GM18526 (cell line): Measurements from ENCODE around the gene EXOC4.

Experiments used
- POLR2A ChIP-seq: IDR thresholded peaks from 3 replicates; pipeline ENCODE4 v1.6.1; 2011; ENCODE audit not compliant: insufficient read length; ENCODE audit errors: extremely low read depth

EXOC4 gene

GRCh38 chr7:134046594-134047128, 793.8 kb downstream of the EXOC4 start:
- TF ChIP-seq POLR2A, result no peak

GRCh38 chr7:134047675-134048074, 794.8 kb downstream of the EXOC4 start:
- TF ChIP-seq POLR2A, result no peak

GRCh38 chr7:134048166-134048565, 795.3 kb downstream of the EXOC4 start:
- no peak for TF ChIP-seq POLR2A

GRCh38 chr7:134051020-134051419, 798.1 kb downstream of the EXOC4 start:
- TF ChIP-seq POLR2A, result no peak

GRCh38 chr7:134056816-134057215, 803.9 kb downstream of the EXOC4 start:
- no peak for TF ChIP-seq POLR2A

- no peak for TF ChIP-seq POLR2A
Measured at GRCh38 chr7:134058521-134058920, 805.6 kb downstream of the EXOC4 start.

- TF ChIP-seq POLR2A, result no peak
Measured at GRCh38 chr7:134058980-134059379, 806.1 kb downstream of the EXOC4 start.

- no peak for TF ChIP-seq POLR2A
Measured at GRCh38 chr7:134059921-134060320, 807.0 kb downstream of the EXOC4 start.

- no peak for TF ChIP-seq POLR2A
Measured at GRCh38 chr7:134060874-134061273, 808.0 kb downstream of the EXOC4 start.

- TF ChIP-seq POLR2A, result no peak
Measured at GRCh38 chr7:134062460-134062859, 809.6 kb downstream of the EXOC4 start.

- TF ChIP-seq POLR2A, result no peak
Measured at GRCh38 chr7:134065415-134065814, 812.5 kb downstream of the EXOC4 start.

GRCh38 chr7:134067164-134067563, 814.3 kb downstream of the EXOC4 start:
- TF ChIP-seq POLR2A, result no peak

- no peak for TF ChIP-seq POLR2A
Measured at GRCh38 chr7:134068670-134069069, 815.8 kb downstream of the EXOC4 start.

- no peak for TF ChIP-seq POLR2A
Measured at GRCh38 chr7:134069187-134069586, 816.3 kb downstream of the EXOC4 start.

- TF ChIP-seq POLR2A, result no peak
Measured at GRCh38 chr7:134070673-134071072, 817.8 kb downstream of the EXOC4 start.

GRCh38 chr7:134071355-134072331, 818.8 kb downstream of the EXOC4 start:
- TF ChIP-seq POLR2A, result no peak

- TF ChIP-seq POLR2A, result no peak
Measured at GRCh38 chr7:134073276-134073675, 820.4 kb downstream of the EXOC4 start.

GRCh38 chr7:134075799-134076198, 822.9 kb downstream of the EXOC4 start:
- TF ChIP-seq POLR2A, result no peak
